Transverse colon (tissue), 4 donors: ENCODE results near the gene RIPPLY3. TPM values are rescaled to one million over a fixed set of nuclear protein-coding genes. Genes with fewer than 3 reads are reported as not detected.
A peak's percentile ranks its signal among the peaks of the same experiment; 100 is the strongest.

ENCODE experiments used
- DNase-seq: peaks from one replicate; pipeline ENCODE4 v3.0.0-alpha.2; 2019
- H3K27ac ChIP-seq, 4 donors: fragments of 200-600 bp; sonication (generic); 2 replicates each; pipeline ENCODE4 v1.5.1; 2016 to 2018; ENCODE audit warnings: inconsistent platforms in 4 of 4
- H3K27me3 ChIP-seq: fragments of 200-600 bp; sonication (generic); 2 replicates; pipeline ENCODE4 v1.5.1; 2017; ENCODE audit warnings: inconsistent platforms
- H3K36me3 ChIP-seq, 4 donors: fragments of 200-600 bp; sonication (generic); 2 replicates each; pipeline ENCODE4 v1.5.1; 2017 to 2019; ENCODE audit warnings: inconsistent platforms in 4 of 4
- H3K4me1 ChIP-seq, 4 donors: fragments of 200-600 bp; sonication (generic); 2 replicates each; pipeline ENCODE4 v1.5.1; 2017 to 2020; ENCODE audit warnings: inconsistent platforms in 4 of 4
- H3K4me3 ChIP-seq, 4 donors: fragments of 200-600 bp; sonication (generic); 1 replicate in 1 of 4; 2 replicates in 3 of 4; pipeline versions ENCODE4 v1.5.1 to v1.6.1; 2017 to 2019; ENCODE audit warnings: inconsistent platforms in 4 of 4
- H3K9me3 ChIP-seq, 2 donors: fragments of 200-600 bp; sonication (generic); 2 replicates each; pipeline ENCODE4 v1.5.1; 2017 to 2019; ENCODE audit warnings: inconsistent platforms in 2 of 2
- CTCF ChIP-seq, 5 experiments: fragments of 200-600 bp in 3 of 5; fragments of 450-650 bp in 2 of 5; sonication (generic) in 3 of 5; IDR thresholded peaks; 1 replicate in 2 of 5; 2 replicates in 3 of 5; pipeline ENCODE4 v1.5.1; 2016 to 2017; ENCODE audit warnings: antibody characterized with exemption in 5 of 5, inconsistent platforms in 3 of 5, mild to moderate bottlenecking in 2 of 5, moderate library complexity in 1 of 5
- EP300 ChIP-seq: sonication (generic); formaldehyde crosslinking; IDR thresholded peaks from one replicate; pipeline ENCODE4 v1.6.1; 2017; ENCODE audit warnings: antibody characterized with exemption, low read depth
- POLR2A ChIP-seq: fragments of 450-650 bp; IDR thresholded peaks from one replicate; pipeline ENCODE4 v1.6.1; 2016; ENCODE audit warnings: antibody characterized with exemption, mild to moderate bottlenecking, moderate library complexity
- POLR2AphosphoS5 ChIP-seq, 3 donors: sonication (generic); formaldehyde crosslinking; IDR thresholded peaks; one replicate each; pipeline ENCODE4 v1.6.1; 2016; ENCODE audit warnings: antibody characterized with exemption in 3 of 3
- WGBS, 2 donors: methylation state at CpG; one replicate each; pipeline ENCODE4 v1.1.5; 2018; ENCODE audit warnings: low coverage in 1 of 2; 5-methylcytosine and 5-hydroxymethylcytosine counted together
- in situ Hi-C, 4 donors: fragments of 200-750 bp; cut with MboI; loops; one replicate each; pipeline versions ENCODE4 v1.15.0 to v1.15.1; 2017; ENCODE audit warnings: low sequenced_read_pairs in 3 of 4, low pct_ligation_motif_present in 1 of 4, low pct_unique_long_range_greater_than_20kb in 1 of 4
- intact Hi-C: fragments of 100-400 bp; cut with DNase I; formaldehyde crosslinking; loops from one replicate; pipeline ENCODE4 v1.15.1; 2023; ENCODE audit warnings: low total_unique reads
- total RNA-seq, 4 donors: library from RNA; depleted of rRNA; stranded (reverse); fragments of >200 nt; gene quantifications; one replicate each; pipeline ENCODE4 v1.1.0, GENCODE V29; 2016

RIPPLY3 gene
- total RNA-seq = under 1 TPM in 1 of 4 donors, not detected in 3; 0.27 TPM

- no peak for DNase-seq
- in situ Hi-C loops (no loop called here), intact Hi-C loops (no loop called here)
- Histone ChIP-seq H3K9me3 (no peaks in the 10 kb centered on the region), H3K27me3 (peaks cover 57% of the 10 kb centered on the region), H3K36me3 (no peaks in the 10 kb centered on the region), H3K4me1 (peaks cover 0 to 25% (median 16%) of the 10 kb centered on the region in 4 donors), H3K4me3 (peak within 1 kb of the TSS; percentile 11 to 68 (median 37)), H3K27ac (no peak within 1 kb of the TSS)
- TF ChIP-seq CTCF (IDR thresholded peaks at IDR 0.05) = no peak
- TF ChIP-seq POLR2A = no peak
- 4 to 6% methylated on average over 27 to 53 of the region's 87 CpGs for WGBS, 2 donors
These were observed at the start of gene RIPPLY3 for GRCh38 chr21:37006486-37007291. TSS of gene RIPPLY3 (plus strand) at chr21:37006702. CDS start at chr21:37006773, 71 bp downstream.

GRCh38 chr21:36959020-36959835, 47.3 kb upstream of the RIPPLY3 start:
- no peak for DNase-seq
- no peaks in the 10 kb centered on the region for H3K4me1 ChIP-seq
- in situ Hi-C loops (no loop called here), intact Hi-C loops (no loop called here)
- H3K9me3 ChIP-seq = no peaks in the 10 kb centered on the region
- 96% methylated on average over 16 of the region's 17 CpGs; no CpG with 5 or more reads in 1 of the 2 donors for WGBS, 2 donors
- H3K27ac ChIP-seq = no peak overlapping the region
- no peak for TF ChIP-seq CTCF (IDR thresholded peaks at IDR 0.05)
- TF ChIP-seq POLR2A = no peak
- TF ChIP-seq POLR2AphosphoS5 (IDR thresholded peaks at IDR 0.05) = no peak
- no peak for TF ChIP-seq EP300
- H3K36me3 ChIP-seq = no peaks in the 10 kb centered on the region
- no peak overlapping the region for H3K4me3 ChIP-seq
- no peaks in the 10 kb centered on the region for H3K27me3 ChIP-seq

GRCh38 chr21:36960676-36961284, 45.7 kb upstream of the RIPPLY3 start:
- TF ChIP-seq POLR2AphosphoS5 (IDR thresholded peaks at IDR 0.05) = no peak
- TF ChIP-seq CTCF (IDR thresholded peaks at IDR 0.05) = no peak
- Histone ChIP-seq H3K4me1 (peaks cover 0 to 10% (median 2%) of the 10 kb centered on the region in 4 donors), H3K27me3 (no peaks in the 10 kb centered on the region), H3K4me3 (no peak overlapping the region), H3K27ac (no peak overlapping the region), H3K9me3 (no peaks in the 10 kb centered on the region), H3K36me3 (no peaks in the 10 kb centered on the region)
- WGBS, 2 donors = 90 to 94% methylated on average over 6 to 8 of the region's 8 CpGs
- in situ Hi-C loops (no loop called here), intact Hi-C loops (no loop called here)
- no peak for DNase-seq

- no peaks in the 10 kb centered on the region for H3K9me3 ChIP-seq
- H3K4me1 ChIP-seq = peaks cover 0 to 17% (median 6%) of the 10 kb centered on the region in 4 donors
- intact Hi-C loops (no loop called here), in situ Hi-C loops (no loop called here)
- H3K27me3 ChIP-seq = no peaks in the 10 kb centered on the region
- 69 to 91% methylated on average over 2 to 11 of the region's 11 CpGs for WGBS, 2 donors
- H3K4me3 ChIP-seq = no peak overlapping the region
- H3K36me3 ChIP-seq = no peaks in the 10 kb centered on the region
- no peak for TF ChIP-seq POLR2AphosphoS5 (IDR thresholded peaks at IDR 0.05)
- no peak for TF ChIP-seq EP300
- H3K27ac ChIP-seq = no peak overlapping the region
- DNase-seq = no peak
These were observed 44.3 kb upstream of the RIPPLY3 start for GRCh38 chr21:36962098-36962780.
